ENCODE results near the gene CHMP1A.

CHMP1A gene

GRCh38 chr16:89657442-89658220 lies at the start of gene CHMP1A, which contains the start of gene SPATA33:
TSS of gene CHMP1A (minus strand) at chr16:89657708. CDS start at chr16:89657588, 120 bp downstream.
TSS of gene SPATA33 (plus strand) at chr16:89657836. CDS start at chr16:89657912, 76 bp downstream.
- DNase-seq (ENCODE audit: low read depth), result peak; percentile 94
- TF ChIP-seq CTCF (IDR thresholded peaks at IDR 0.05; ENCODE audit: insufficient read depth, low read depth, low read length, missing control alignments), result no peak
- peak within 1 kb of the TSS; percentile 73 for H3K4me3 ChIP-seq (ENCODE audit: low read depth, low read length)

GRCh38 chr16:89706518-89707260 lies 49.2 kb upstream of the CHMP1A start:
- TF ChIP-seq CTCF (IDR thresholded peaks at IDR 0.05; ENCODE audit: insufficient read depth, low read depth, low read length, missing control alignments), result no peak
- H3K4me3 ChIP-seq (ENCODE audit: low read depth, low read length), result no peak overlapping the region
- DNase-seq (ENCODE audit: low read depth), result peak; percentile 2

GRCh38 chr16:89705006-89705405 lies 47.5 kb upstream of the CHMP1A start:
- TF ChIP-seq CTCF (IDR thresholded peaks at IDR 0.05; ENCODE audit: insufficient read depth, low read depth, low read length, missing control alignments), result no peak
- H3K4me3 ChIP-seq (ENCODE audit: low read depth, low read length), result no peak overlapping the region
- no peak for DNase-seq (ENCODE audit: low read depth)

GRCh38 chr16:89704281-89704680 lies 46.8 kb upstream of the CHMP1A start:
- no peak for TF ChIP-seq CTCF (IDR thresholded peaks at IDR 0.05; ENCODE audit: insufficient read depth, low read depth, low read length, missing control alignments)
- peak; percentile 9 for DNase-seq (ENCODE audit: low read depth)
- no peak overlapping the region for H3K4me3 ChIP-seq (ENCODE audit: low read depth, low read length)

GRCh38 chr16:89701425-89702406 lies 44.2 kb upstream of the CHMP1A start, which contains the start of gene SPATA2L:
TSS of gene SPATA2L (minus strand) at chr16:89701705. CDS start at chr16:89701232, 473 bp downstream.
- TF ChIP-seq CTCF (IDR thresholded peaks at IDR 0.05; ENCODE audit: insufficient read depth, low read depth, low read length, missing control alignments), result peak; percentile 32
- H3K4me3 ChIP-seq (ENCODE audit: low read depth, low read length), result peak within 1 kb of the TSS; percentile 76
- DNase-seq (ENCODE audit: low read depth), result peak; percentile 98
